HG02970 (cell line): ENCODE results near the gene CALHM3.
"Not testable (repeated sequence)": the region's sequence is repeated elsewhere in the genome, so short reads cannot be mapped to it uniquely, and the experiment has no call there.

ENCODE experiments used
- ATAC-seq: cut with Tn5 transposase; IDR thresholded peaks from one replicate; pipeline ENCODE4 v1.9.1; 2021; ENCODE audit warnings: mild to moderate bottlenecking, moderate library complexity, moderate number of reproducible peaks; ENCODE audit not compliant: unreplicated experiment, low FRiP score

Gene CALHM3

GRCh38 chr10:103479135-103479534 lies at the start of gene CALHM3:
CALHM3 (minus strand) TSS chr10:103479240; CDS start chr10:103479032, 208 bp downstream.
- no peak for ATAC-seq

DNA sequence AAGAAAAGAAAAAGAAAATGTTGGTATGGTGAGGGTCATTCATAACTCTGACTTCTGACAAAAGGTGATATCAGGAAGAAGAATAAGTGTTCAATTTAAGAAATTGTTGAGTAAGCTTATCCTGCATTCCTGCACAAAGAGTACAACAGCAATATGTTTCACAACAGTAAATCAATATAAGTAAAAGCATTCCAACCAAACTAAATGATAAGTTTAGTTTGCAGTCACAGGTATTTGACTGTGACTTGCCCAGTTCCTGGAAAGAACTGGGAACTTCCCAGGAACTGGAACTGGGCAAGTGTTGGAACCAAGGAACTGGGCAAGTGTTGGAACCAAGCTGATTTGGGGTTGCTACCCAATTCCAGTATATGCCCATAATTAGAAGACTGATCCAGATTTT lies 49.5 kb upstream of the CALHM3 start:
- no peak for ATAC-seq

- ATAC-seq: not testable (repeated sequence)
These were observed 48.4 kb upstream of the CALHM3 start for GRCh38 chr10:103527476-103527875.

- no peak for ATAC-seq
These were observed 46.9 kb upstream of the CALHM3 start for GRCh38 chr10:103525901-103526300.

DNA sequence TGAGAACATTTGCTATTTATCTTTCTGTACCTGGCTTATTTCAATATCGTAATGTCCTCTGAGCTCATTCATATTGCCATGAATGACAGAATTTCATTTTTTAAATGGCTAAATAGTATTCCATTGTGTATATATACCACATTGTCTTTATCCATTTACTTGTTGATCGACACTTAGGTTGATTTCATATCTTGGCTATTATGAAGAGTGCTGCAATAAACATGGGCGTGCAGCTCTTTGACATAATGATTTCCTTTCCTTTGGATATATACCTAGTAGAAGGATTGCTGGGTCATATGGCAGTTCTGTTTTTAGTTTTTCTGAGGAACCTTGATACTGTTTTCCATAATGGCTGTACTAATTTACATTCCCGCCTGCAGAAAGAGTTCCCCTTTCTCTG lies 44.6 kb upstream of the CALHM3 start:
- no peak for ATAC-seq

DNA sequence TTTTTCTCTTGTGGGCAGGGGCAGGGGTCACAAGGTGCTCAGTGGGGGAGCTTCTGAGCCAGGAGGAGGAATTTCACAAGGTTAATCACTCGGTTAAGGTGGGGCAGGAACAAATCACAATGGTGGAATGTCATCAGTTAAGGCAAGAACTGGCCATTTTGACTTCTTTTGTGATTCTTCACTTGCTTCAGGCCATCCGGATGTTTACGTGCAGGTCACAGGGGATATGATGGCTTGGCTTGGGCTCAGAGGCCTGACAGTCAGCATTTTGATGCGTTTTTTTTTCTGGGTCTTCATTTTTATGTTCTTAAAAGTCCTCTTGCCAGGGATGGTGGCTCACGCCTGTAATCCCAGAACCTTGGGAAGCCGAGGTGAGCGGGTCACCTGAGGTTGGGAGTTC lies 43.0 kb upstream of the CALHM3 start:
- not testable (repeated sequence) for ATAC-seq

- ATAC-seq: no peak
These were observed 40.8 kb upstream of the CALHM3 start for GRCh38 chr10:103519798-103520197.

DNA sequence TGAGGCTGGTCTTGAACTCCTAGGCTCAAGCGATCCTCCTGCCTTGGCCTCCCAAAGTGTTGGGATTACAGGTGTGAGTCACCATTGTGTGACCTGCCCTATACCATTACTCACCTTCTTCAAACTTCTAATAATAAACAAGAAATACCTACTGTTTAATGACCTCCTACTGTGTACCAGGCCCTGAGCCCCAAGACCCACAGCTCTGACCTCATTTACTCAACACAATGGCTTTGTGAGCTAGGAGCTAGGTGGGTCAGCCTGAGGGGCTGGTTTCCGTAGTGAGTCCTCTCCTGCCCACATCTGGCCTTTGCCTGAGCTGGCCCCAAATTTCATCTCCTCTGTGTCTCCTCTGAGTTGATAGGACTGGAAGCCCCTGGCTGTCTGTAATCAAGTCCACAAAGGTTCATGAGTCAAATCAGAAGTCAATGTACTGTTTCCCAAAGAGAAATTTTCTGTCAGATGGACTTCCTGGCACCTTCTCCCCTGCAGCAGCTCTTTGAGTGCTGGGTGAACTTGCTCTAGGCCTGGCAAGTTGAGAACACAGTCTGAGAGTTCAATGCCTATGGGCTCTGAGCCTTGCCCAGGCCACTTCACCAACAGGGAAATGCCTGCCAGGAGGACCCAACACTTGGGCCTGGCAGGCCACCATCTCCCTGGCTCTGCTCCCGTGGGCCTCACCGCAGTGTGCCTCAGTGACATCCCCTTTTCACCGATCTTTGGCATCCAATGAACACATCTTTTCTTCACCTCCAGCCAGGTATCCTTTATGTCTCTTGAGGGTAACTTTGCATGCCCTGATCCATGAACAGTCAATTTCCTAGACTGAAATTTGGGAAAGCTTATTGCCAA lies 38.4 kb upstream of the CALHM3 start:
- ATAC-seq: no peak

DNA sequence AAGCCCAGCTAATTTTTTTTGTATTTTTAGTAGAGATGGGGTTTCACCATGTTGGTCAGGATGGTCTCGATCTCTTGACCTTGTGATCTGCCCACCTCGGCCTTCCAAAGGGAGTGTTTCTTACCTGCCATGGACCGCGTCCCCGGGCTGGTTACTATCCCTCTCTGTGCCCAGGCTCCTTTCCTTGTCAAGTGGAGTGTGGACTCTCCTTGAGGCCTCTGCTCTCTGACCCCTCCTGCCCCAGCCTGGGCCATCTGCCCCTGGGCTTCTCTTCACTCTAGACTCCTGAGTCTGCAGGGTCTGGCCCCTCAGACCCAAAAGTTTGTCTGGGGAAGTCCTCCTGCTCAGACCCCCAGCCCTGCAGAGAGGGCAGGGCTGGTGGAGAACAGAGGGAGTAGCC lies 35.2 kb upstream of the CALHM3 start:
- no peak for ATAC-seq

- ATAC-seq: no peak
These were observed 34.5 kb upstream of the CALHM3 start for GRCh38 chr10:103513380-103514060.

DNA sequence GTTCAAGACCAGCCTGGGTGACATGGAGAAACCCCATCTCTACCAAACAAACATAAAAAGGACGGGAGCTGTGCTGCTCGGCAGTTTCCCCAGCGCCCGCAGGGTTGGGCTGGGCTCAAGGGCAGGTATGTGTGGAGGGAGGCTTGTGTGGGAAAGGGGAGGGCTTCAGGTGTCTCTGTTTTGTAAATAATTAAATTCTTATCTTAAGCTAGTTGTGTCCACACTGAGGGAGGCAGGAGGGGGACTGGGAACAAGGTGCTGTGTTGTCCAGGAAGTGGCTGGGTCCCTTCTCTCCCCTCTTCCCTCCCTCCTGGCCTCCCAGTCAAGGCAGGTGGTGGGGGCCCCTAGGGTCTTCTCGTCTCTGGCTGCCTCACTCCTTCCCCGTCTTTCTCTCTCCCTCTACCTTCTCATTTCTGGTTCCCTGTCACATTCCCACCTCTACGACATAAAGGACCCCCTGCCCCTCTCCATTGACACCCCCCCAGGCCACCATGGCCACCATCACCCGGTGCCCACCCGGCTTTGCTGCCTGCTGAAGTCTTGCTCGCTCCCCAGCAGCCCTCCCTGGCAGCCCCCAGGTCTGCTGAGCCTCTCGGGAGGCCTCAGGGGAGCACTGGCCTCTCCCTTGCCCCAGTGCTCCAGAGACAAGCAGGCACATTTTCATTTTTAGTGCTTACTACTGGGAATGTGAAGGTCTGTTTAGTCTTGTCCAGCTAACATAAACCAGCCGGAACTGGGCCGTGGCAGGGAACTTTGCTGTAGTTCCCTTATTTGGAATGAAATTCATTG lies 33.7 kb upstream of the CALHM3 start:
- ATAC-seq: no peak

- no peak for ATAC-seq
These were observed 33.1 kb upstream of the CALHM3 start for GRCh38 chr10:103512166-103512565.

DNA sequence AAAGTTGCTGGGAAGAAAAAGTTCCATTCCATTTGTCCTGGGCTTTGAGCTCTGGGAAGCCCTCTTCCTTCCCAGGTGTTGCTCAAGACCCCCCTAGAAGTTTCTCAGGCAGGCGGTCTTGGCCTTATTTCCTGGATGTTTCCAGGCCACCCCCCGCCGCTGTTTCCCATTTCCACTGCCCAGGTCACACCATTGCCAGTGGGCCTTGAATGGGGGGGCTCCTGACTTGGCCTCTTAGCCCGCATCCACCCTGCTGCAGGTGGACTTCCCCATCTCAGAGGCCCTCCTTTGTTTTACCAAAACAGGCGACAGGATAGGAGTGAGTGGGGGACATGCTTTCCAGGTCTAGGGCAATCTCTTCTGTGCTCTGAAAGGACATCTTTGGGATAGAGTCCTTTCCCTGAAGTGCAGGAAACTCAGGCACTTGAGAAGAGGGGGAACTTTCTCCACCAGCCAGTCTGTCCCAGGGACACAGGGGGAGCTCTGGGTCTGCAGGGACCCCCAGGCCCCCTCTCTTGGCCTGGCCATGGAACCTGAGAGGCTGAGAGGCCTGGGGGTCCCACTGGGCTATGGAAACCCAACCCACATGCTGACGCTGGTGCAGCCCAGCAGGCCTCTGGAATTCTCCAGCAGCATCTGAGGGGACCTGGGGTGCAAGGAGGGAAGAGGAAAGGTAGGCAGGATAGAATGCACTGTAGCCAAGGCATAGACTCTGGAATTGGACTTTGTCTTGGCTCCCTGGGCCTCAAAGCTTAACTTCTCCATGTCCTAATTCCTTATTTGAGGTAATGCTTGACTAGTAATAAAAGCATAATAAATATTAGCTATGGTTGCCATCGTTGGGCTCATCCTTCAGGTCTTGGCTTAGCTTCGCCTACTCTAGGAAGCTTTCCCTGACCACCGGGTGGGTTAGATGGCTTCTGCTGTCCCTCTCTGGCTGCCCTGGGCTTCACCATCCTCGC lies 32.0 kb upstream of the CALHM3 start:
- no peak for ATAC-seq

GRCh38 chr10:103510046-103510685 lies 31.1 kb upstream of the CALHM3 start:
- no peak for ATAC-seq

GRCh38 chr10:103507235-103508191 lies 28.5 kb upstream of the CALHM3 start:
- no peak for ATAC-seq

- ATAC-seq: no peak
These were observed 27.0 kb upstream of the CALHM3 start for GRCh38 chr10:103506061-103506460.

- ATAC-seq: no peak
These were observed 25.2 kb upstream of the CALHM3 start for GRCh38 chr10:103504181-103504783.

DNA sequence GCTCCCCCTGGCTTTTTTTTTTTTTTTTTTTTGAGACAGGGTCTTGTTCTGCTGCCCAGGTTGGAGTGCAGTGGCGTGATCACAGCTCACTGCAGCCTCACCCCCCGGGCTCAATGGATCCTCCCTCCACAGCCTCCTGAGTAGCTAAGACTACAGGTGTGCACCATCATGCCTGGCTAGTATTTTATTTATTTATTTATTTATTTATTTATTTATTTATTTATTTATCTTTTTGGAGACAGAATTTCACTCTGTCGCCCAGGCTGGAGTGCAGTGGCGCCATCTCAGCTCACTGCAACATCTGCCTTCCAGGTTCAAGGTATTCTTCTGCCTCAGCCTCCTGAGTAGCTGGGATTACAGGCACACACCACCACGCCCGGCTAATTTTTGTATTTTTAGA lies 24.7 kb upstream of the CALHM3 start:
- ATAC-seq: not testable (repeated sequence)
